Measurements from ENCODE around the gene SLC2A3.

DNA sequence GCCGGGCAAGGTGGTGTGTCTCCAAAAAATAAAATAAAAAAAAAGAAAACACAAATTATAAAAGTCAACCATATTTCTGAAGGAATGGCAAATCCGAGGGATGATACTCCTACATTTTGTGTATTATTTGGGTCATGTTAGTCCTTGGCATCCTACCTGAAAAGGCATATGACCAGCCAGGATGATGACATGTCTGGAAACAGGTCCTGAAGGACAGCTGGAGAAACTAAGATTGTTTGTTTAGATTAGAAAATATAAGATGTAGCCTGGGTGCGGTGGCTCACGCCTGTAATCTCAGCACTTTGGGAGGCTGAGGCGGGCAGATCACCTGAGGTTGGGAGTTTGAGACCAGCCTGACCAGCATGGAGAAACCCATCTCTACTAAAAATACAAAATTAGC is 48.9 kb upstream of the SLC2A3 start:
- no peak for TF ChIP-seq EZH2phosphoT487 (IDR thresholded peaks at IDR 0.05)
- no peak for TF ChIP-seq CTCF (IDR thresholded peaks at IDR 0.05)

All from neural progenitor cell (in vitro differentiated cells).